ENCODE measurements around the gene BCLAF3. TPM values are rescaled to one million over a fixed set of nuclear protein-coding genes. Genes with fewer than 3 reads are reported as not detected.

Gene BCLAF3
- total RNA-seq, 4 donors from 2014 or later, result 3.8 to 23.7 (median 18.9) TPM

GRCh38 chrX:19955306-19955705 lies 35.6 kb downstream of the BCLAF3 start:
- intact Hi-C loops (cut with DNase I; ENCODE audit: low total_unique reads), result no loop called here
- H3K27me3 ChIP-seq, result peaks cover 0 to 3% of the 10 kb centered on the region in 2 donors
- H3K4me3 ChIP-seq, result no peak overlapping the region
- H3K36me3 ChIP-seq, result no peaks in the 10 kb centered on the region
- DNase-seq, result no peak
- H3K9me3 ChIP-seq, result no peaks in the 10 kb centered on the region
- H3K4me1 ChIP-seq, result no peaks in the 10 kb centered on the region
- H3K27ac ChIP-seq, result no peak overlapping the region
- TF ChIP-seq CTCF (IDR thresholded peaks at IDR 0.05), result no peak
- TF ChIP-seq POLR2A (IDR thresholded peaks at IDR 0.05), result no peak

- no peak overlapping the region for H3K4me3 ChIP-seq
- TF ChIP-seq POLR2A (IDR thresholded peaks at IDR 0.05) (no peak), CTCF (IDR thresholded peaks at IDR 0.05) (no peak)
- H3K36me3 ChIP-seq, result no peaks in the 10 kb centered on the region
- DNase-seq, result no peak
- intact Hi-C loops (cut with DNase I; ENCODE audit: low total_unique reads), result no loop called here
- H3K9me3 ChIP-seq, result no peaks in the 10 kb centered on the region
- H3K27me3 ChIP-seq, result peaks cover 0 to 3% of the 10 kb centered on the region in 2 donors
- no peak overlapping the region for H3K27ac ChIP-seq
- no peaks in the 10 kb centered on the region for H3K4me1 ChIP-seq
These were observed 36.3 kb downstream of the BCLAF3 start for GRCh38 chrX:19954335-19955096.

DNA sequence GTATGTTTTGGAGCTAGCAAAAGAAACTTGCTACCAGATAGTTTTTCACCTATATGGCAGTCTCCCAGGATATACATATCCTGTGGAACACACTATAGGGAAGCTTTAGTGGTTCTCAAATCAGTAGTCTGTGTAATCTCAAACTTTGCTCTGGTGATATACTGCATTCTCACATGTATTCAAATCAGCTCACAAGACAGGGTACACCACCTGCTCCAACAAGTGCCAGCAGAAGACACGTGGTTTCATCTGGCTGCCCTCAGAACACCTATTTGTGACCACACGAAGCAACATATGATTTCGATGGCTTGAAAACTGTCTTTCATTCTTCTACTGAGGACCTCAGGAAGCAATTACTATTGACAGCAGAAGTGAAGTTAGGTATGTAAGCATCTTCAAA lies 37.7 kb downstream of the BCLAF3 start:
- H3K36me3 ChIP-seq, result no peaks in the 10 kb centered on the region

DNA sequence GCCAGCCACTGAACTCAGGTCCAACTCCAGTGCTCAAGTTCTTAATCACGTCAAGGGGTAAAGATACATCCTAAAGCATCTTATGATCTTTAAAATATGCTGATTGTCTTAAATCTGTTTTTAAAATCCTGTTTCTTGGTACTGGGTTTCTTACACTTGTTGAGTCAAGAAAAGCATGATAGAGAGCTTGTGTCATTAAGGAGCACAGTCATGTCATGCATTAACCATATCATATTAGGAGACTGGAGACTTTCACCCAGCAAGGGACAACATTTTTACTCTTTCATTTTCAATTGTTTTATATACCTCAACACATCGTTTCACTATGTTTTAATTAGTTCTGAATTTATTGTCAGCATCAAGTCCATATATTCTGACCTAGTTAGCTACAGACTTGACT lies 41.5 kb downstream of the BCLAF3 start:
- TF ChIP-seq POLR2A (IDR thresholded peaks at IDR 0.05) (no peak), CTCF (IDR thresholded peaks at IDR 0.05) (no peak)
- intact Hi-C loops (cut with DNase I; ENCODE audit: low total_unique reads), result no loop called here
- H3K4me1 ChIP-seq, result no peaks in the 10 kb centered on the region
- no peak overlapping the region for H3K27ac ChIP-seq
- no peak overlapping the region for H3K4me3 ChIP-seq
- H3K27me3 ChIP-seq, result no peaks in the 10 kb centered on the region
- DNase-seq, result no peak
- H3K36me3 ChIP-seq, result no peaks in the 10 kb centered on the region
- no peaks in the 10 kb centered on the region for H3K9me3 ChIP-seq

More for the DNA sequence above, 37.7 kb downstream of the BCLAF3 start:
- intact Hi-C loops (cut with DNase I; ENCODE audit: low total_unique reads), result no loop called here
- H3K27ac ChIP-seq, result no peak overlapping the region
- no peak for DNase-seq
- no peaks in the 10 kb centered on the region for H3K4me1 ChIP-seq
- no peak overlapping the region for H3K4me3 ChIP-seq
- H3K9me3 ChIP-seq, result no peaks in the 10 kb centered on the region
- peaks cover 0 to 3% of the 10 kb centered on the region in 2 donors for H3K27me3 ChIP-seq
- TF ChIP-seq POLR2A (IDR thresholded peaks at IDR 0.05) (no peak), CTCF (IDR thresholded peaks at IDR 0.05) (no peak)

DNA sequence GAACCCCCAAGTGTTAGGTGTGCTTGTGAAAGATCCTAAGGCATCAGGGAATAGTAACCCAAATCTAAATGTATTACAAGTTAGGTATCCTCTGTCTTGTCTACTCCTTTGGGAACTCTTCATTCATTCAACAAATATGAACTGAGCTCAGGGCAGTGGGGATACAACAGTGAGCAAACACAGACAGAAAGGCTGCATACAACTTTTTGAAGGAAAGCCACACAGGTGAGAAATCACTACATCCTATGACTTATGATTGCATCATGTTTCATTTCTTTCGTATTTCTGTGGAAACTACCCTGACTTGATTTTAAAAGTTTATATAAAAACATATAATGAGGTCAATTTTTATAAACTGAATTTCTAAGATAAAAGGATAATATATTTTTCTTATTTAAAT lies 43.2 kb downstream of the BCLAF3 start:
- intact Hi-C loops (cut with DNase I; ENCODE audit: low total_unique reads), result no loop called here
- H3K4me1 ChIP-seq, result no peaks in the 10 kb centered on the region
- no peak for DNase-seq
- H3K4me3 ChIP-seq, result no peak overlapping the region
- no peaks in the 10 kb centered on the region for H3K9me3 ChIP-seq
- no peaks in the 10 kb centered on the region for H3K27me3 ChIP-seq
- H3K36me3 ChIP-seq, result no peaks in the 10 kb centered on the region
- TF ChIP-seq CTCF (IDR thresholded peaks at IDR 0.05) (no peak), POLR2A (IDR thresholded peaks at IDR 0.05) (no peak)
- no peak overlapping the region for H3K27ac ChIP-seq

MicroRNA genes within 50 kb of the gene (microRNA counts, 767-probe panel; counts per million panel counts)
- 0 to 24.6 counts per million in 2 donors for microRNA hsa-miR-23c

Small RNA genes within 50 kb of the gene (microRNA-seq; reads per million reads assigned to microRNA genes)
- 213 reads per million, percentile 64 among the genes with 10 or more reads in this experiment for gene MIR23C (ENCODE audit: borderline microRNAs expressed, borderline replicate concordance)

Small RNA genes within 50 kb of the gene (small RNA-seq; reads per million reads assigned to genes)
- gene MIR23C, result 0.18 reads per million
- not detected for gene RF00019

Other genes starting within 250 kb of the BCLAF3 start
- gene SH3KBP1, start 103.5 kb downstream of the BCLAF3 start, total RNA-seq, result 10 to 100 TPM in 3 of 4 donors, 1 to 10 TPM in 1; 2.0 to 26.5 (median 14.1) TPM
- 1 to 10 TPM in 1 of 4 donors, under 1 TPM in 2, not detected in 1; 0.55 to 1.2 (median 0.88) TPM for gene MAP7D2, start 125.8 kb upstream of the BCLAF3 start, total RNA-seq
- 10 to 100 TPM; 34.1 to 91.7 (median 80.2) TPM for gene EIF1AX, start 150.8 kb upstream of the BCLAF3 start, total RNA-seq

Measured in uterus (tissue), 4 donors.